ENCODE results near the gene ZNF445.

ZNF445 gene

DNA sequence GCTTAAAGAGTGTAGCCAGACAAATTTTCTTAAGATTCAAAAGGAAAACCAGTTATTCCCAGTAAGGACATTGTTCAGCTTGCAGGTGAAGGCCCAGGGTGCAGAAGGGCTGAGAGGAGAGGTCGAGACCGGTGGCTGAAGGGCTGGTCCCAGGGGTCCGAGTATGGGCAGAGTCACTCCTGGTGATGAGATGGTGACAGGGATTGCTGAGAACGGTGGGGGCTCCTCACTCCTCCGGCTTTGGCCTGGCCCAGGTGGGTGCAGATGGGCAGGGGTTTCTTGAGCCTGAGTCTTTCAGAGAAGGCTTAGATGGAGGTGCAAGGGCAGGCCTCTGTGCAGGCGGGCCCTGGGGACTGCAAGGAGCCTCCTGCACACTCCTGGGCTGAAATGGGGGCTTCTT lies 56.2 kb downstream of the ZNF445 start:
- no peak for ATAC-seq

DNA sequence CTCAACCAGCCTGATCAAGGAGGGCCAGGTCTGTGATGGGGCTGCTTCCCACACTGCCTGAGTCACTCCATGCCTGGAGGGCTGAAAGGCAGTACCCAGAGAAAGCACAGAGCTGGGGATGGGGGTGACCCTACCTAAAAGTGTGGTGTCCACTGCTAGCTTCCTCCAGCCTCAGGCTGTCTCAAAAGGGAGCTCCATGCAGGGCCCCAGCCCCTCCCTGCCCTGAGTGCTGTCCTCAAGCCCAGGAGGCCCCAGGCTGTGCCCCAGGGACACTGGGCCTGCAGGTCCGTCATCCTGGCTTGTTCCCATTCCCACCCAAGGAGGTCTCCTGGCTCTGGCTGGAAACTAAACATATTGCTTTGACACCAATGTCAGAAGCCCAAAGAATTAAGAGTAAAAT lies 56.8 kb downstream of the ZNF445 start:
- TF ChIP-seq TCF4 (CRISPR knock-in tag; IDR thresholded peaks at IDR 0.05; ENCODE audit: borderline replicate concordance) (no peak), ESRRG (CRISPR knock-in tag; IDR thresholded peaks at IDR 0.05) (no peak), OSR1 (CRISPR knock-in tag; IDR thresholded peaks at IDR 0.05) (no peak), ARNTL (CRISPR knock-in tag; IDR thresholded peaks at IDR 0.05; ENCODE audit: borderline replicate concordance, low read depth) (no peak), ZFP30 (CRISPR knock-in tag; IDR thresholded peaks at IDR 0.05) (no peak), SNAI2 (CRISPR knock-in tag; IDR thresholded peaks at IDR 0.05) (no peak), PPARA (CRISPR knock-in tag; IDR thresholded peaks at IDR 0.05; ENCODE audit: borderline replicate concordance) (no peak), BACH2 (CRISPR knock-in tag; IDR thresholded peaks at IDR 0.05; ENCODE audit: borderline replicate concordance) (no peak), ISL1 (CRISPR knock-in tag; IDR thresholded peaks at IDR 0.05) (no peak), TOX (CRISPR knock-in tag; IDR thresholded peaks at IDR 0.05; ENCODE audit: borderline replicate concordance) (no peak), CSDC2 (CRISPR knock-in tag; IDR thresholded peaks at IDR 0.05) (no peak)
- TF ChIP-seq, protein P1, sequence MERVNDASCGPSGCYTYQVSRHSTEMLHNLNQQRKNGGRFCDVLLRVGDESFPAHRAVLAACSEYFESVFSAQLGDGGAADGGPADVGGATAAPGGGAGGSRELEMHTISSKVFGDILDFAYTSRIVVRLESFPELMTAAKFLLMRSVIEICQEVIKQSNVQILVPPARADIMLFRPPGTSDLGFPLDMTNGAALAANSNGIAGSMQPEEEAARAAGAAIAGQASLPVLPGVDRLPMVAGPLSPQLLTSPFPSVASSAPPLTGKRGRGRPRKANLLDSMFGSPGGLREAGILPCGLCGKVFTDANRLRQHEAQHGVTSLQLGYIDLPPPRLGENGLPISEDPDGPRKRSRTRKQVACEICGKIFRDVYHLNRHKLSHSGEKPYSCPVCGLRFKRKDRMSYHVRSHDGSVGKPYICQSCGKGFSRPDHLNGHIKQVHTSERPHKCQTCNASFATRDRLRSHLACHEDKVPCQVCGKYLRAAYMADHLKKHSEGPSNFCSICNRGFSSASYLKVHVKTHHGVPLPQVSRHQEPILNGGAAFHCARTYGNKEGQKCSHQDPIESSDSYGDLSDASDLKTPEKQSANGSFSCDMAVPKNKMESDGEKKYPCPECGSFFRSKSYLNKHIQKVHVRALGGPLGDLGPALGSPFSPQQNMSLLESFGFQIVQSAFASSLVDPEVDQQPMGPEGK (CRISPR knock-in tag; IDR thresholded peaks at IDR 0.05; ENCODE audit: borderline replicate concordance): no peak
- TF ChIP-seq, protein P2, sequence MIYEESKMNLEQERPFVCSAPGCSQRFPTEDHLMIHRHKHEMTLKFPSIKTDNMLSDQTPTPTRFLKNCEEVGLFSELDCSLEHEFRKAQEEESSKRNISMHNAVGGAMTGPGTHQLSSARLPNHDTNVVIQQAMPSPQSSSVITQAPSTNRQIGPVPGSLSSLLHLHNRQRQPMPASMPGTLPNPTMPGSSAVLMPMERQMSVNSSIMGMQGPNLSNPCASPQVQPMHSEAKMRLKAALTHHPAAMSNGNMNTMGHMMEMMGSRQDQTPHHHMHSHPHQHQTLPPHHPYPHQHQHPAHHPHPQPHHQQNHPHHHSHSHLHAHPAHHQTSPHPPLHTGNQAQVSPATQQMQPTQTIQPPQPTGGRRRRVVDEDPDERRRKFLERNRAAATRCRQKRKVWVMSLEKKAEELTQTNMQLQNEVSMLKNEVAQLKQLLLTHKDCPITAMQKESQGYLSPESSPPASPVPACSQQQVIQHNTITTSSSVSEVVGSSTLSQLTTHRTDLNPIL (CRISPR knock-in tag; IDR thresholded peaks at IDR 0.05; ENCODE audit: low read depth): no peak
- TF ChIP-seq, protein P3, sequence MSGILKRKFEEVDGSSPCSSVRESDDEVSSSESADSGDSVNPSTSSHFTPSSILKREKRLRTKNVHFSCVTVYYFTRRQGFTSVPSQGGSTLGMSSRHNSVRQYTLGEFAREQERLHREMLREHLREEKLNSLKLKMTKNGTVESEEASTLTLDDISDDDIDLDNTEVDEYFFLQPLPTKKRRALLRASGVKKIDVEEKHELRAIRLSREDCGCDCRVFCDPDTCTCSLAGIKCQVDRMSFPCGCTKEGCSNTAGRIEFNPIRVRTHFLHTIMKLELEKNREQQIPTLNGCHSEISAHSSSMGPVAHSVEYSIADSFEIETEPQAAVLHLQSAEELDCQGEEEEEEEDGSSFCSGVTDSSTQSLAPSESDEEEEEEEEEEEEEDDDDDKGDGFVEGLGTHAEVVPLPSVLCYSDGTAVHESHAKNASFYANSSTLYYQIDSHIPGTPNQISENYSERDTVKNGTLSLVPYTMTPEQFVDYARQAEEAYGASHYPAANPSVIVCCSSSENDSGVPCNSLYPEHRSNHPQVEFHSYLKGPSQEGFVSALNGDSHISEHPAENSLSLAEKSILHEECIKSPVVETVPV (CRISPR knock-in tag; IDR thresholded peaks at IDR 0.05): no peak
- TF ChIP-seq, protein P4, sequence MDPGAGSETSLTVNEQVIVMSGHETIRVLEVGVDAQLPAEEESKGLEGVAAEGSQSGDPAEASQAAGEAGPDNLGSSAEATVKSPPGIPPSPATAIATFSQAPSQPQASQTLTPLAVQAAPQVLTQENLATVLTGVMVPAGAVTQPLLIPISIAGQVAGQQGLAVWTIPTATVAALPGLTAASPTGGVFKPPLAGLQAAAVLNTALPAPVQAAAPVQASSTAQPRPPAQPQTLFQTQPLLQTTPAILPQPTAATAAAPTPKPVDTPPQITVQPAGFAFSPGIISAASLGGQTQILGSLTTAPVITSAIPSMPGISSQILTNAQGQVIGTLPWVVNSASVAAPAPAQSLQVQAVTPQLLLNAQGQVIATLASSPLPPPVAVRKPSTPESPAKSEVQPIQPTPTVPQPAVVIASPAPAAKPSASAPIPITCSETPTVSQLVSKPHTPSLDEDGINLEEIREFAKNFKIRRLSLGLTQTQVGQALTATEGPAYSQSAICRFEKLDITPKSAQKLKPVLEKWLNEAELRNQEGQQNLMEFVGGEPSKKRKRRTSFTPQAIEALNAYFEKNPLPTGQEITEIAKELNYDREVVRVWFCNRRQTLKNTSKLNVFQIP (CRISPR knock-in tag; IDR thresholded peaks at IDR 0.05; ENCODE audit: borderline replicate concordance, low read depth): no peak
- ATAC-seq: no peak

More for the DNA sequence above, 56.2 kb downstream of the ZNF445 start:
- no peak for TF ChIP-seq GLIS3 (CRISPR knock-in tag; IDR thresholded peaks at IDR 0.05)
- TF ChIP-seq, protein P4 (CRISPR knock-in tag; IDR thresholded peaks at IDR 0.05; ENCODE audit: borderline replicate concordance, low read depth): no peak
- no peak for TF ChIP-seq ZNF8 (CRISPR knock-in tag; IDR thresholded peaks at IDR 0.05)
- TF ChIP-seq, protein P3 (CRISPR knock-in tag; IDR thresholded peaks at IDR 0.05): no peak
- TF ChIP-seq ZNF70 (CRISPR knock-in tag; IDR thresholded peaks at IDR 0.05): no peak
- TF ChIP-seq OSR1 (CRISPR knock-in tag; IDR thresholded peaks at IDR 0.05): no peak
- no peak for TF ChIP-seq ZC3H10 (CRISPR knock-in tag; IDR thresholded peaks at IDR 0.05)
- TF ChIP-seq, protein P5, sequence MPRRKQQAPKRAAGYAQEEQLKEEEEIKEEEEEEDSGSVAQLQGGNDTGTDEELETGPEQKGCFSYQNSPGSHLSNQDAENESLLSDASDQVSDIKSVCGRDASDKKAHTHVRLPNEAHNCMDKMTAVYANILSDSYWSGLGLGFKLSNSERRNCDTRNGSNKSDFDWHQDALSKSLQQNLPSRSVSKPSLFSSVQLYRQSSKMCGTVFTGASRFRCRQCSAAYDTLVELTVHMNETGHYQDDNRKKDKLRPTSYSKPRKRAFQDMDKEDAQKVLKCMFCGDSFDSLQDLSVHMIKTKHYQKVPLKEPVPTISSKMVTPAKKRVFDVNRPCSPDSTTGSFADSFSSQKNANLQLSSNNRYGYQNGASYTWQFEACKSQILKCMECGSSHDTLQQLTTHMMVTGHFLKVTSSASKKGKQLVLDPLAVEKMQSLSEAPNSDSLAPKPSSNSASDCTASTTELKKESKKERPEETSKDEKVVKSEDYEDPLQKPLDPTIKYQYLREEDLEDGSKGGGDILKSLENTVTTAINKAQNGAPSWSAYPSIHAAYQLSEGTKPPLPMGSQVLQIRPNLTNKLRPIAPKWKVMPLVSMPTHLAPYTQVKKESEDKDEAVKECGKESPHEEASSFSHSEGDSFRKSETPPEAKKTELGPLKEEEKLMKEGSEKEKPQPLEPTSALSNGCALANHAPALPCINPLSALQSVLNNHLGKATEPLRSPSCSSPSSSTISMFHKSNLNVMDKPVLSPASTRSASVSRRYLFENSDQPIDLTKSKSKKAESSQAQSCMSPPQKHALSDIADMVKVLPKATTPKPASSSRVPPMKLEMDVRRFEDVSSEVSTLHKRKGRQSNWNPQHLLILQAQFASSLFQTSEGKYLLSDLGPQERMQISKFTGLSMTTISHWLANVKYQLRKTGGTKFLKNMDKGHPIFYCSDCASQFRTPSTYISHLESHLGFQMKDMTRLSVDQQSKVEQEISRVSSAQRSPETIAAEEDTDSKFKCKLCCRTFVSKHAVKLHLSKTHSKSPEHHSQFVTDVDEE (CRISPR knock-in tag; IDR thresholded peaks at IDR 0.05): no peak
- no peak for TF ChIP-seq ZFP3 (CRISPR knock-in tag; IDR thresholded peaks at IDR 0.05)
- no peak for TF ChIP-seq ZFP30 (CRISPR knock-in tag; IDR thresholded peaks at IDR 0.05)
- TF ChIP-seq BACH2 (CRISPR knock-in tag; IDR thresholded peaks at IDR 0.05; ENCODE audit: borderline replicate concordance): no peak
- TF ChIP-seq, protein P1 (CRISPR knock-in tag; IDR thresholded peaks at IDR 0.05; ENCODE audit: borderline replicate concordance): no peak
- no peak for TF ChIP-seq ARNTL (CRISPR knock-in tag; IDR thresholded peaks at IDR 0.05; ENCODE audit: borderline replicate concordance, low read depth)
